WTC11 (cell line): Measurements from ENCODE around the gene RTN4RL1. TPM values are rescaled to one million over a fixed set of nuclear protein-coding genes. Genes with fewer than 3 reads are reported as not detected.

Experiments used
- ATAC-seq: fragments of 200-7000 bp; cut with Tn5 transposase; 2 replicates; pipeline ENCODE4 v1.10.0; 2021; ENCODE audit warnings: mild to moderate bottlenecking, moderate library complexity
- CTCF ChIA-PET: fragments of 300-600 bp; sonication (Branson Sonifier 250); formaldehyde crosslinking; loops from one replicate; lab custom pipeline; 2021; ENCODE audit warnings: antibody characterized with exemption; lab: Charles Lee
- POLR2A ChIA-PET: fragments of 350-600 bp; sonication (Branson Sonifier 250); formaldehyde crosslinking; loops from one replicate; lab custom pipeline; 2021; ENCODE audit warnings: antibody characterized with exemption; lab: Charles Lee
- DNase-seq: peaks from one replicate; pipeline ENCODE4 v3.0.0; 2021; ENCODE audit warnings: low spot score
- H3K27ac Mint-ChIP-seq: 2 replicates; pipeline ENCODE4 v1.8.0; 2021; ENCODE audit warnings: mixed read lengths
- H3K27me3 Mint-ChIP-seq: 2 replicates; pipeline ENCODE4 v1.8.0; 2021; ENCODE audit warnings: low read depth, mild to moderate bottlenecking, moderate library complexity, mixed read lengths
- H3K36me3 Mint-ChIP-seq: 2 replicates; pipeline ENCODE4 v1.8.0; 2021; ENCODE audit warnings: mixed read lengths
- H3K4me1 Mint-ChIP-seq: 2 replicates; pipeline ENCODE4 v1.8.0; 2022; ENCODE audit warnings: mixed read lengths
- H3K4me3 Mint-ChIP-seq: 2 replicates; pipeline ENCODE4 v1.8.0; 2021; ENCODE audit warnings: mild to moderate bottlenecking, moderate library complexity, mixed read lengths
- H3K9me3 Mint-ChIP-seq: 2 replicates; pipeline ENCODE4 v1.8.0; 2021; ENCODE audit warnings: mixed read lengths
- ATF1 ChIP-seq: sonication (generic); formaldehyde crosslinking; IDR thresholded peaks from 2 replicates; pipeline ENCODE4 v1.8.1; 2023; ENCODE audit warnings: mild to moderate bottlenecking, moderate library complexity, missing genetic modification reagents
- FOXK1 ChIP-seq: sonication (generic); formaldehyde crosslinking; IDR thresholded peaks from 2 replicates; pipeline ENCODE4 v1.8.0; 2022; ENCODE audit warnings: mild to moderate bottlenecking, moderate library complexity, missing genetic modification reagents
- GRHL2 ChIP-seq: fragments of 250-450 bp; sonication (Bioruptor Pico); IDR thresholded peaks from 2 replicates; pipeline ENCODE4 v1.8.0; 2022; ENCODE audit warnings: mild to moderate bottlenecking, moderate library complexity; ENCODE audit not compliant: insufficient replicate concordance, severe bottlenecking
- NFYB ChIP-seq: sonication (generic); formaldehyde crosslinking; conservative IDR thresholded peaks from 2 replicates; pipeline ENCODE4 v1.8.0; 2022; ENCODE audit warnings: low read depth, missing genetic modification reagents
- PREB ChIP-seq: sonication (generic); formaldehyde crosslinking; IDR thresholded peaks from 2 replicates; pipeline ENCODE4 v1.8.1; 2022; ENCODE audit warnings: mild to moderate bottlenecking, missing genetic modification reagents, moderate library complexity, borderline replicate concordance
- ZNF219 ChIP-seq: sonication (generic); formaldehyde crosslinking; IDR thresholded peaks from 2 replicates; pipeline ENCODE4 v1.8.0; 2023; ENCODE audit warnings: missing genetic modification reagents, mild to moderate bottlenecking, borderline replicate concordance
- ZNF396 ChIP-seq: fragments of 250-450 bp; sonication (Bioruptor Pico); IDR thresholded peaks from 2 replicates; pipeline ENCODE4 v1.8.0; 2021; ENCODE audit warnings: mild to moderate bottlenecking, moderate library complexity, borderline replicate concordance
- total RNA-seq: library from RNA; stranded (reverse); gene quantifications from 3 replicates; pipeline ENCODE4 v1.2.3, GENCODE V29; 2021
- TF ChIP-seq, protein P1 (sequence below): sonication (generic); formaldehyde crosslinking; IDR thresholded peaks from 2 replicates; pipeline ENCODE4 v1.8.1; 2023; ENCODE audit warnings: mild to moderate bottlenecking, missing genetic modification reagents, borderline replicate concordance
- TF ChIP-seq, protein P2 (sequence below): sonication (generic); formaldehyde crosslinking; IDR thresholded peaks from 2 replicates; pipeline ENCODE4 v1.8.1; 2022; ENCODE audit warnings: missing genetic modification reagents, borderline replicate concordance
- TF ChIP-seq, protein P3 (sequence below): sonication (generic); formaldehyde crosslinking; IDR thresholded peaks from 2 replicates; pipeline ENCODE4 v1.8.0; 2022; ENCODE audit warnings: missing genetic modification reagents

RTN4RL1 gene
- total RNA-seq, 1 experiment from 2014 or later = 0.72 TPM

GRCh38 chr17:1977583-1978395 is 47.3 kb downstream of the RTN4RL1 start:
- Mint-ChIP-seq H3K4me3 (0 out of 2 replicates have a peak overlapping the region, but pooled peaks have one; percentile 22), H3K9me3 (no peaks in the 10 kb centered on the region), H3K36me3 (no peaks in the 10 kb centered on the region), H3K27me3 (peaks cover 38% of the 10 kb centered on the region)
- DNase-seq = peak; percentile 78
- TF ChIP-seq ZNF219 (CRISPR knock-in tag) = no peak
- TF ChIP-seq GRHL2 = no peak
- peak; percentile 58 for TF ChIP-seq NFYB (CRISPR knock-in tag)
- TF ChIP-seq PREB (CRISPR knock-in tag) = no peak
- TF ChIP-seq FOXK1 = no peak
- TF ChIP-seq ZNF396 = no peak
- TF ChIP-seq, protein P1, sequence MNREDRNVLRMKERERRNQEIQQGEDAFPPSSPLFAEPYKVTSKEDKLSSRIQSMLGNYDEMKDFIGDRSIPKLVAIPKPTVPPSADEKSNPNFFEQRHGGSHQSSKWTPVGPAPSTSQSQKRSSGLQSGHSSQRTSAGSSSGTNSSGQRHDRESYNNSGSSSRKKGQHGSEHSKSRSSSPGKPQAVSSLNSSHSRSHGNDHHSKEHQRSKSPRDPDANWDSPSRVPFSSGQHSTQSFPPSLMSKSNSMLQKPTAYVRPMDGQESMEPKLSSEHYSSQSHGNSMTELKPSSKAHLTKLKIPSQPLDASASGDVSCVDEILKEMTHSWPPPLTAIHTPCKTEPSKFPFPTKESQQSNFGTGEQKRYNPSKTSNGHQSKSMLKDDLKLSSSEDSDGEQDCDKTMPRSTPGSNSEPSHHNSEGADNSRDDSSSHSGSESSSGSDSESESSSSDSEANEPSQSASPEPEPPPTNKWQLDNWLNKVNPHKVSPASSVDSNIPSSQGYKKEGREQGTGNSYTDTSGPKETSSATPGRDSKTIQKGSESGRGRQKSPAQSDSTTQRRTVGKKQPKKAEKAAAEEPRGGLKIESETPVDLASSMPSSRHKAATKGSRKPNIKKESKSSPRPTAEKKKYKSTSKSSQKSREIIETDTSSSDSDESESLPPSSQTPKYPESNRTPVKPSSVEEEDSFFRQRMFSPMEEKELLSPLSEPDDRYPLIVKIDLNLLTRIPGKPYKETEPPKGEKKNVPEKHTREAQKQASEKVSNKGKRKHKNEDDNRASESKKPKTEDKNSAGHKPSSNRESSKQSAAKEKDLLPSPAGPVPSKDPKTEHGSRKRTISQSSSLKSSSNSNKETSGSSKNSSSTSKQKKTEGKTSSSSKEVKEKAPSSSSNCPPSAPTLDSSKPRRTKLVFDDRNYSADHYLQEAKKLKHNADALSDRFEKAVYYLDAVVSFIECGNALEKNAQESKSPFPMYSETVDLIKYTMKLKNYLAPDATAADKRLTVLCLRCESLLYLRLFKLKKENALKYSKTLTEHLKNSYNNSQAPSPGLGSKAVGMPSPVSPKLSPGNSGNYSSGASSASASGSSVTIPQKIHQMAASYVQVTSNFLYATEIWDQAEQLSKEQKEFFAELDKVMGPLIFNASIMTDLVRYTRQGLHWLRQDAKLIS (CRISPR knock-in tag) = no peak
- TF ChIP-seq, protein P2, sequence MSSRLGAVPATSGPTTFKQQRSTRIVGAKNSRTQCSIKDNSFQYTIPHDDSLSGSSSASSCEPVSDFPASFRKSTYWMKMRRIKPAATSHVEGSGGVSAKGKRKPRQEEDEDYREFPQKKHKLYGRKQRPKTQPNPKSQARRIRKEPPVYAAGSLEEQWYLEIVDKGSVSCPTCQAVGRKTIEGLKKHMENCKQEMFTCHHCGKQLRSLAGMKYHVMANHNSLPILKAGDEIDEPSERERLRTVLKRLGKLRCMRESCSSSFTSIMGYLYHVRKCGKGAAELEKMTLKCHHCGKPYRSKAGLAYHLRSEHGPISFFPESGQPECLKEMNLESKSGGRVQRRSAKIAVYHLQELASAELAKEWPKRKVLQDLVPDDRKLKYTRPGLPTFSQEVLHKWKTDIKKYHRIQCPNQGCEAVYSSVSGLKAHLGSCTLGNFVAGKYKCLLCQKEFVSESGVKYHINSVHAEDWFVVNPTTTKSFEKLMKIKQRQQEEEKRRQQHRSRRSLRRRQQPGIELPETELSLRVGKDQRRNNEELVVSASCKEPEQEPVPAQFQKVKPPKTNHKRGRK (CRISPR knock-in tag) = no peak
- TF ChIP-seq, all 79 proteins: peak for 1
- peaks cover 2% of the 10 kb centered on the region for H3K4me1 Mint-ChIP-seq
- ATAC-seq = peak; percentile 94
- no peak overlapping the region for H3K27ac Mint-ChIP-seq
- CTCF ChIA-PET = no interaction called here
- POLR2A ChIA-PET = interaction anchor here (0.6 to 0.7 kb wide), 2 partner anchors 48 to 61 kb away, joined by 4 read pairs; partner anchors contain the start of gene RTN4RL1

DNA sequence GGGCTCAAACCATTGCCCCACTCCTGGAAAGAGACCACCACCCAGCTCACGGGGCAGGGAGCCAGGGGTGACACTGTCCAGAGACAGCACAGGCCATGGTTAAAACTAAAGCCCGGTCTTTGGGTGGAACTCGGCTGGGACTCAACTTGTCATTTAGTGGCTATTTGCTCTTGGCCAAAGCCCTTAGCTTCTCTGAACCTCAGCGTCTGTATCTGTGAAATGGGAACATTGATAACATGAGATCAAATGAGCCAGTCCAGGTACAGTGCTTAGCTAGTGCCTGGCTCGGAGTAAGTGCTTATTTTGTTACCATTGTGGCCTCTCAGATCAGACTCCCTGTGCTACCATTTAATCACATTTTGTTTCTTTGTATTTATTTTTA is 48.5 kb downstream of the RTN4RL1 start:
- Mint-ChIP-seq H3K36me3 (no peaks in the 10 kb centered on the region), H3K9me3 (no peaks in the 10 kb centered on the region), H3K27me3 (peaks cover 38% of the 10 kb centered on the region), H3K4me1 (peaks cover 7% of the 10 kb centered on the region), H3K27ac (no peak overlapping the region), H3K4me3 (no peak overlapping the region)
- POLR2A ChIA-PET = no interaction called here
- CTCF ChIA-PET = interaction anchor here (0.5 kb wide), 1 partner anchor 16 kb away, joined by 3 read pairs; no protein-coding TSS in a partner anchor
- no peak for TF ChIP-seq ATF1 (CRISPR knock-in tag)
- TF ChIP-seq, protein P3, sequence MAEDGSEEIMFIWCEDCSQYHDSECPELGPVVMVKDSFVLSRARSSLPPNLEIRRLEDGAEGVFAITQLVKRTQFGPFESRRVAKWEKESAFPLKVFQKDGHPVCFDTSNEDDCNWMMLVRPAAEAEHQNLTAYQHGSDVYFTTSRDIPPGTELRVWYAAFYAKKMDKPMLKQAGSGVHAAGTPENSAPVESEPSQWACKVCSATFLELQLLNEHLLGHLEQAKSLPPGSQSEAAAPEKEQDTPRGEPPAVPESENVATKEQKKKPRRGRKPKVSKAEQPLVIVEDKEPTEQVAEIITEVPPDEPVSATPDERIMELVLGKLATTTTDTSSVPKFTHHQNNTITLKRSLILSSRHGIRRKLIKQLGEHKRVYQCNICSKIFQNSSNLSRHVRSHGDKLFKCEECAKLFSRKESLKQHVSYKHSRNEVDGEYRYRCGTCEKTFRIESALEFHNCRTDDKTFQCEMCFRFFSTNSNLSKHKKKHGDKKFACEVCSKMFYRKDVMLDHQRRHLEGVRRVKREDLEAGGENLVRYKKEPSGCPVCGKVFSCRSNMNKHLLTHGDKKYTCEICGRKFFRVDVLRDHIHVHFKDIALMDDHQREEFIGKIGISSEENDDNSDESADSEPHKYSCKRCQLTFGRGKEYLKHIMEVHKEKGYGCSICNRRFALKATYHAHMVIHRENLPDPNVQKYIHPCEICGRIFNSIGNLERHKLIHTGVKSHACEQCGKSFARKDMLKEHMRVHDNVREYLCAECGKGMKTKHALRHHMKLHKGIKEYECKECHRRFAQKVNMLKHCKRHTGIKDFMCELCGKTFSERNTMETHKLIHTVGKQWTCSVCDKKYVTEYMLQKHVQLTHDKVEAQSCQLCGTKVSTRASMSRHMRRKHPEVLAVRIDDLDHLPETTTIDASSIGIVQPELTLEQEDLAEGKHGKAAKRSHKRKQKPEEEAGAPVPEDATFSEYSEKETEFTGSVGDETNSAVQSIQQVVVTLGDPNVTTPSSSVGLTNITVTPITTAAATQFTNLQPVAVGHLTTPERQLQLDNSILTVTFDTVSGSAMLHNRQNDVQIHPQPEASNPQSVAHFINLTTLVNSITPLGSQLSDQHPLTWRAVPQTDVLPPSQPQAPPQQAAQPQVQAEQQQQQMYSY (CRISPR knock-in tag) = peak; percentile 68
- DNase-seq (no peak), ATAC-seq (no peak)
